ENCODE measurements around the gene NR5A1.
A peak's percentile ranks its signal among the peaks of the same experiment; 100 is the strongest.

NR5A1 gene

GRCh38 chr9:124498040-124498439 is 9.2 kb downstream of the NR5A1 start:
- DNase-seq, result no peak

- DNase-seq, result no peak
These were observed 9.8 kb downstream of the NR5A1 start for GRCh38 chr9:124497441-124497840.

GRCh38 chr9:124496463-124496862 is 10.7 kb downstream of the NR5A1 start:
- DNase-seq, result no peak

- no peak for DNase-seq
These were observed 11.1 kb downstream of the NR5A1 start for GRCh38 chr9:124496075-124496449.

- DNase-seq, result no peak
These were observed 11.8 kb downstream of the NR5A1 start for GRCh38 chr9:124495126-124496074.

GRCh38 chr9:124493794-124494479 is 13.3 kb downstream of the NR5A1 start:
- no peak for DNase-seq

GRCh38 chr9:124493218-124493617 is 14.0 kb downstream of the NR5A1 start:
- no peak for DNase-seq

- no peak for DNase-seq
These were observed 14.4 kb downstream of the NR5A1 start for GRCh38 chr9:124492818-124493217.

- DNase-seq, result no peak
These were observed 15.9 kb downstream of the NR5A1 start for GRCh38 chr9:124491049-124491975.

GRCh38 chr9:124490004-124490403 is 17.2 kb downstream of the NR5A1 start:
- DNase-seq, result no peak

GRCh38 chr9:124489222-124489621 is 18.0 kb downstream of the NR5A1 start:
- no peak for DNase-seq

GRCh38 chr9:124488641-124489210 is 18.5 kb downstream of the NR5A1 start:
- no peak for DNase-seq

- no peak for DNase-seq
These were observed 19.7 kb downstream of the NR5A1 start for GRCh38 chr9:124487260-124488182.

GRCh38 chr9:124486778-124487259 is 20.4 kb downstream of the NR5A1 start:
- DNase-seq, result no peak

GRCh38 chr9:124485936-124486335 is 21.3 kb downstream of the NR5A1 start:
- no peak for DNase-seq

- DNase-seq, result no peak
These were observed 22.0 kb downstream of the NR5A1 start for GRCh38 chr9:124485201-124485600.

GRCh38 chr9:124483481-124483880 is 23.7 kb downstream of the NR5A1 start:
- no peak for DNase-seq

- DNase-seq, result no peak
These were observed 24.7 kb downstream of the NR5A1 start for GRCh38 chr9:124482431-124483031.

- no peak for DNase-seq
These were observed 26.1 kb downstream of the NR5A1 start for GRCh38 chr9:124481115-124481514.

GRCh38 chr9:124480621-124480981 is 26.6 kb downstream of the NR5A1 start:
- peak; percentile 16 for DNase-seq
